Osteoblast (primary cell): ENCODE data around the gene MED26. TPM values are rescaled to one million over a fixed set of nuclear protein-coding genes. Genes with fewer than 3 reads are reported as not detected.

Experiments used
- DNase-seq: peaks from one replicate; pipeline ENCODE4 v3.0.0; 2011; ENCODE audit warnings: low spot score, mixed read lengths; ENCODE audit not compliant: insufficient read length; ENCODE audit errors: missing footprints
- H2AFZ ChIP-seq: 2 replicates; pipeline ENCODE4 v1.6.0; 2011; ENCODE audit warnings: mild to moderate bottlenecking, low read length
- H3K27ac ChIP-seq: 2 replicates; pipeline ENCODE4 v1.5.1; 2011; ENCODE audit warnings: mild to moderate bottlenecking, low read depth, low read length, moderate library complexity
- H3K27me3 ChIP-seq: 2 replicates; pipeline ENCODE4 v1.6.0; 2012; ENCODE audit warnings: mild to moderate bottlenecking, control low read depth, inconsistent platforms, low read length, moderate library complexity; ENCODE audit not compliant: insufficient read depth
- H3K36me3 ChIP-seq: 2 replicates; pipeline ENCODE4 v1.5.1; 2011; ENCODE audit warnings: mild to moderate bottlenecking, low read length, control low read depth, moderate library complexity; ENCODE audit not compliant: insufficient read depth
- H3K4me1 ChIP-seq: 2 replicates; pipeline ENCODE4 v1.5.1; 2011; ENCODE audit warnings: mild to moderate bottlenecking, low read length, control low read depth, moderate library complexity; ENCODE audit not compliant: insufficient read depth
- H3K4me2 ChIP-seq: 2 replicates; pipeline ENCODE4 v1.6.0; 2011; ENCODE audit warnings: mild to moderate bottlenecking, low read length; ENCODE audit not compliant: insufficient read depth
- H3K4me3 ChIP-seq: fragments of 200-600 bp; sonication (generic); 3 replicates; pipeline ENCODE4 v1.5.1; 2012; ENCODE audit warnings: mild to moderate bottlenecking, low read length, inconsistent platforms; ENCODE audit not compliant: insufficient read depth
- H3K79me2 ChIP-seq: 2 replicates; pipeline ENCODE4 v1.6.0; 2012; ENCODE audit warnings: mild to moderate bottlenecking, low read length, control low read depth, inconsistent platforms; ENCODE audit not compliant: insufficient read depth
- H3K9me3 ChIP-seq: 2 replicates; pipeline ENCODE4 v1.5.1; 2011; ENCODE audit warnings: low read depth, low read length, control low read depth
- H4K20me1 ChIP-seq: 2 replicates; pipeline ENCODE4 v1.6.0; 2012; ENCODE audit warnings: mild to moderate bottlenecking, low read length, control low read depth; ENCODE audit not compliant: insufficient read depth
- total RNA-seq: library from RNA; depleted of rRNA; stranded (reverse); fragments of >200 nt; gene quantifications from 2 replicates; pipeline ENCODE4 v1.2.3, GENCODE V29; 2012
- TF ChIP-seq, protein P1 (sequence below): IDR thresholded peaks from 2 replicates; pipeline ENCODE4 v1.5.1; 2011; ENCODE audit warnings: mild to moderate bottlenecking, low read depth, low read length, moderate library complexity; ENCODE audit errors: extremely low read depth

The MED26 gene
- total RNA-seq, 1 donor, result 5.8 TPM

DNA sequence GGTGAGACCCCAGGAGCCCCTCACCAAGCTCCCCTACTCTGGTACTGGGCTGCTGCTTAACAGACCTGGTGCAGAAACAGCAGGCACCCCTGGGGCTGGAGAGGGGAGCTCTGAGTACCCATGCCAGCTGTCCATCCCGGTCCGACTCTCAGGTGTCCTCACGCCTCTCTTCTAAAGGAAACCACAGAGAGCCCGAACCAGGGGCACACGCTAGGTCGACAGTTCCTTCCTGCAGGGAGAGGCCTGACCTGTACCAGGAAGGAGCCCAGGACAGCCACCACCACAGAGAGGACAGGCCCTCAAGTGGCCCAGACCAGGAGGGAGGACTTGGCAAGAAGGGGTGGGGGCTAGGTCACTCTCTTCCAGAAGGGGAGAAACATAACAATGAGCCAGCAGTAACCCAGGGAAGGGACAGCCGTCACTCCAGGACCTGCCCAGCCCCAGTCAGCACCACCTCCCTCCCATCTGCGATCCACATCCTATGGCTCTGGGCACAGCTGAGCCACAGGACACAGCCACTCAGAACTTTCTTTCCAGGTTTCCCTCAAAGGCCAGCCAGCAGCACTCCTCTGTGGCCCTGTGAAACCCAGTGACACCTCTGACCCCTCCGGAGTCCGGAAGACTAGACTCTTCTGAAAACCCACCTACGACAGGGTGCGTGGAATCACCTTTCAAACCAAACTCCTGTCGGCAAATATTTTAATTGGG, 42.8 kb downstream of the MED26 start:
- H3K79me2 ChIP-seq, result peaks cover 98% of the 10 kb centered on the region
- no peaks in the 10 kb centered on the region for H3K9me3 ChIP-seq
- no peaks in the 10 kb centered on the region for H3K36me3 ChIP-seq
- peaks cover 95% of the 10 kb centered on the region for H4K20me1 ChIP-seq
- no peaks in the 10 kb centered on the region for H3K27me3 ChIP-seq
- peak; percentile 76 for DNase-seq
- H3K4me3 ChIP-seq, result no peak overlapping the region
- H3K4me2 ChIP-seq, result no peak overlapping the region
- no peak overlapping the region for H2AFZ ChIP-seq
- H3K4me1 ChIP-seq, result peaks cover 48% of the 10 kb centered on the region
- TF ChIP-seq, protein P1, sequence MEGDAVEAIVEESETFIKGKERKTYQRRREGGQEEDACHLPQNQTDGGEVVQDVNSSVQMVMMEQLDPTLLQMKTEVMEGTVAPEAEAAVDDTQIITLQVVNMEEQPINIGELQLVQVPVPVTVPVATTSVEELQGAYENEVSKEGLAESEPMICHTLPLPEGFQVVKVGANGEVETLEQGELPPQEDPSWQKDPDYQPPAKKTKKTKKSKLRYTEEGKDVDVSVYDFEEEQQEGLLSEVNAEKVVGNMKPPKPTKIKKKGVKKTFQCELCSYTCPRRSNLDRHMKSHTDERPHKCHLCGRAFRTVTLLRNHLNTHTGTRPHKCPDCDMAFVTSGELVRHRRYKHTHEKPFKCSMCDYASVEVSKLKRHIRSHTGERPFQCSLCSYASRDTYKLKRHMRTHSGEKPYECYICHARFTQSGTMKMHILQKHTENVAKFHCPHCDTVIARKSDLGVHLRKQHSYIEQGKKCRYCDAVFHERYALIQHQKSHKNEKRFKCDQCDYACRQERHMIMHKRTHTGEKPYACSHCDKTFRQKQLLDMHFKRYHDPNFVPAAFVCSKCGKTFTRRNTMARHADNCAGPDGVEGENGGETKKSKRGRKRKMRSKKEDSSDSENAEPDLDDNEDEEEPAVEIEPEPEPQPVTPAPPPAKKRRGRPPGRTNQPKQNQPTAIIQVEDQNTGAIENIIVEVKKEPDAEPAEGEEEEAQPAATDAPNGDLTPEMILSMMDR, result no peak
- H3K27ac ChIP-seq, result peak overlapping the region; percentile 86

DNA sequence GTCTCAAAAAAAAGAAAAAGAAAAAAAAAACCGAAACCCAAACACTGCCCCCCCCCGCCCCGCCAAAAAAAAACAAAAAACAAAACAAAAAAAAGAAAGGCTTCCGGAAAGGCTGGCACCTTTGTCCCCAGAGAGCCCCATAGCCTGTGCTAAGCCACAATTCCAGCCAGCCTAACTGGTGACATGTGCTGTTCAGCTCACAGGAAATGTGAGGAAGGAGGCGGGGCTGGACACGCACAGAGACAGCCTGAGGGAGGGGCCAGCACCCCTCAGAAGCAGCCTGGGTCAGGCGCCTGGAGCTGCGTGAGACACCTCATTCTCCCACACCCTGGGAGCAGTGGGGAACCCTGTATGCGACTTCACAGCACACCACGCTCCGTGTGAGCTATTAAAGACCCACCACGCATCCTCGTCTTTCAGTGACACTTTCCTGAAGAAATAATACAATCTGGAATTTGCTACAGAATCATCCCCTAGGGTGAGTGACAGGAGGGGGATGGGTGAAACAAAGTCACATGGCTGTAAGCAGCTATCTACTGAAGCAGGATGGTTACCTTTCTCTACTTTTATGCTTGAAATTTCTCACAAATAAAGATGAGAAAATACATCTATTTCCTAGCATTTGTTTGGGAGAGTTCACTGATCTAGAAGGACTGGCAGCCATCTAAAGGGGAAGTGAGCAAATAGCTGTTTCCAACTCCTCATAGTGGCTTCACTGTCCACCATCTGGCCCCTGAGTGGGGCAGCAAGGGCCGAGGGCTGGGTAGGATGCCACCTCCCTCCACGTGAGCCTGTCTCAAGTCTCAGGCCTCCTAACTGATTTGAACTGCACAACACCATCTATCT, 43.5 kb downstream of the MED26 start:
- Histone ChIP-seq H3K9me3 (no peaks in the 10 kb centered on the region), H3K27ac (peak overlapping the region; percentile 86), H3K4me3 (peak overlapping the region; percentile 52), H3K27me3 (no peaks in the 10 kb centered on the region), H3K36me3 (peaks cover under 1% of the 10 kb centered on the region), H3K79me2 (peaks cover 98% of the 10 kb centered on the region), H4K20me1 (peaks cover 95% of the 10 kb centered on the region), H3K4me1 (peaks cover 48% of the 10 kb centered on the region), H3K4me2 (peak overlapping the region; percentile 83), H2AFZ (no peak overlapping the region)
- peak; percentile 98 for DNase-seq
- TF ChIP-seq, protein P1, result no peak

DNA sequence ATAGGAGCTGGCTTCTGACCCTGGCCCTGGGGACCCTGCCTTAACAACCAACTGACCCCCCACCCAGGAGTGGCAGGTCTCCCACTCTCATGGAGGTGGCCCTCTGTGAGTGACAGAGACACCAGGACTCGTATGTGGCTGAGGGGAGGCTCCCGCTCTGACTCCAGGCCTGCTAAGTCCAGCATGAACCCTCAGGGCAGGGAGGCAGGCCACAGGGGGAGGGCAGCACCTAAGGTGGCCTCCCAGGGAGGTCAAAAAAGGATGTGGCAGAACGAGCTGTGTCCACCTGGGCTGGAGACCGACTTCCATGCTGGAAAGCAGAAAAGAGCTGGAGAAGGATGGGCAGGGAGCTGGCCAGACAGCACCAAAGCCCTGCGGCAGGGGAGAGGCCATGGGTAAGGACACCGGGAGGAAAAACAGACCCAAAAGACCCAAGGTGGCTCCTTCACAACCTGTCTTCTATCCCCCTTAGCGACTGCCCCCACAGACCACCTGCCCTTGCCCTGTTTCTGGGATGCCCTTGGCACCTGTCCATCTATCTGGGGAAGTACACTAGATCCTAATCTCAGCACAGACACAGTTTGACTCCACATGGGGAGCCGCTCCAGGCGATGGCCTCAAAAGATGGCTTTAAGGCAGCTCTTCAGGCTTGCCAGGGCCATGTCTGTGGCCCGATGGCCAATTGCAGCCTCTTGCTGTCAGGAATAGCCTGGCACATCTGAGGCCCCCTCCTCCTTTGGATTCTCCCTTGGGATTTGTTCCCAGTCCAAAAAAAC, 45.3 kb downstream of the MED26 start:
- Histone ChIP-seq H3K4me3 (no peak overlapping the region), H3K9me3 (no peaks in the 10 kb centered on the region), H3K4me1 (peaks cover 39% of the 10 kb centered on the region), H3K79me2 (peaks cover 97% of the 10 kb centered on the region), H2AFZ (no peak overlapping the region), H4K20me1 (peaks cover 91% of the 10 kb centered on the region), H3K27me3 (no peaks in the 10 kb centered on the region), H3K36me3 (peaks cover 17% of the 10 kb centered on the region), H3K4me2 (no peak overlapping the region), H3K27ac (peak overlapping the region; percentile 13)
- TF ChIP-seq, protein P1, result no peak
- DNase-seq, result peak; percentile 72
